ENCODE data around the gene LRRIQ1. TPM values are rescaled to one million over a fixed set of nuclear protein-coding genes. Genes with fewer than 3 reads are reported as not detected.

The LRRIQ1 gene
- total and polyA plus RNA-seq, 2 of the 4 experiments (the other 2 are of a cell fraction): under 0.01 to 0.05 TPM

- Histone ChIP-seq H3K4me1 (ENCODE audit: control insufficient read depth, insufficient read depth, low read length) (no peaks in the 10 kb centered on the region), H4K20me1 (ENCODE audit: insufficient read depth, low read length) (no peaks in the 10 kb centered on the region), H4K8ac (ENCODE audit: low read depth in 2 of 2, low read length in 2 of 2) (no peak overlapping the region), H3K23ac (ENCODE audit: low read depth, low read length) (no peak overlapping the region), H4K5ac (ENCODE audit: low read depth, low read length) (no peak overlapping the region), H3K18ac (ENCODE audit: low read depth, low read length) (no peak overlapping the region), H3K36me3 (ENCODE audit: control insufficient read depth, insufficient read depth, low read length) (no peaks in the 10 kb centered on the region), H3K4ac (ENCODE audit: low read depth, low read length) (no peak overlapping the region), H3K9me3 (ENCODE audit: control insufficient read depth, insufficient read depth, low read length) (no peaks in the 10 kb centered on the region), H3K9me1 (ENCODE audit: insufficient read depth, low read length) (no peaks in the 10 kb centered on the region), H2BK20ac (ENCODE audit: low read depth, low read length) (no peak overlapping the region), H3K27me3 (ENCODE audit: control insufficient read depth, insufficient read depth, low read length) (no peaks in the 10 kb centered on the region), H3K9ac (ENCODE audit: low read depth, low read length) (no peak overlapping the region), H2BK5ac (ENCODE audit: low read depth, low read length, poor library complexity, severe bottlenecking) (no peak overlapping the region), H2BK120ac (ENCODE audit: low read depth, low read length) (no peak overlapping the region), H4K91ac (ENCODE audit: insufficient read depth, low read depth, low read length) (no peak overlapping the region), H3K79me1 (ENCODE audit: low read depth in 1 of 2, low read length in 2 of 2) (no peaks in the 10 kb centered on the region), H3K4me2 (ENCODE audit: low read depth, low read length) (no peak overlapping the region), H3K4me3 (ENCODE audit: insufficient read depth, low read depth, low read length) (no peak overlapping the region), H3K14ac (replicated peaks; ENCODE audit: low read depth, low read length) (no peak overlapping the region), H2BK15ac (ENCODE audit: low read depth, low read length) (no peak overlapping the region), H2AK9ac (replicated peaks; ENCODE audit: low read depth, low read length, poor library complexity) (no peak overlapping the region), H2AK5ac (ENCODE audit: low read depth, low read length) (no peak overlapping the region), H3K56ac (ENCODE audit: extremely low read depth, insufficient read depth, low read length) (no peak overlapping the region), H3K27ac (ENCODE audit: insufficient read depth, low read length) (no peak overlapping the region), H2AFZ (replicated peaks; ENCODE audit: low read length, poor library complexity) (no peak overlapping the region)
- no peak for TF ChIP-seq NFE2L2 (IDR thresholded peaks at IDR 0.05; ENCODE audit: low read depth, low read length)
- TF ChIP-seq, protein P1, sequence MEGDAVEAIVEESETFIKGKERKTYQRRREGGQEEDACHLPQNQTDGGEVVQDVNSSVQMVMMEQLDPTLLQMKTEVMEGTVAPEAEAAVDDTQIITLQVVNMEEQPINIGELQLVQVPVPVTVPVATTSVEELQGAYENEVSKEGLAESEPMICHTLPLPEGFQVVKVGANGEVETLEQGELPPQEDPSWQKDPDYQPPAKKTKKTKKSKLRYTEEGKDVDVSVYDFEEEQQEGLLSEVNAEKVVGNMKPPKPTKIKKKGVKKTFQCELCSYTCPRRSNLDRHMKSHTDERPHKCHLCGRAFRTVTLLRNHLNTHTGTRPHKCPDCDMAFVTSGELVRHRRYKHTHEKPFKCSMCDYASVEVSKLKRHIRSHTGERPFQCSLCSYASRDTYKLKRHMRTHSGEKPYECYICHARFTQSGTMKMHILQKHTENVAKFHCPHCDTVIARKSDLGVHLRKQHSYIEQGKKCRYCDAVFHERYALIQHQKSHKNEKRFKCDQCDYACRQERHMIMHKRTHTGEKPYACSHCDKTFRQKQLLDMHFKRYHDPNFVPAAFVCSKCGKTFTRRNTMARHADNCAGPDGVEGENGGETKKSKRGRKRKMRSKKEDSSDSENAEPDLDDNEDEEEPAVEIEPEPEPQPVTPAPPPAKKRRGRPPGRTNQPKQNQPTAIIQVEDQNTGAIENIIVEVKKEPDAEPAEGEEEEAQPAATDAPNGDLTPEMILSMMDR (conservative IDR thresholded peaks at IDR 0.05; ENCODE audit: low read depth, low read length): no peak
- ChIA-PET CTCF (no interaction called here), POLR2A (ENCODE audit: unreplicated experiment) (no interaction called here)
- ATAC-seq (ENCODE audit: low read depth) (no peak), DNase-seq (no peak)
- intact Hi-C loops (cut with micrococcal nuclease): no loop called here
- no TSS peak for BruUV-seq (replicated peaks)
- in situ Hi-C loops (cut with MboI; ENCODE audit: low sequenced_read_pairs): no loop called here
- dilution Hi-C loops (cut with HindIII; ENCODE audit: low sequenced_read_pairs, unreplicated experiment): no loop called here
- no CpG with 5 or more reads among the region's 1 CpG for WGBS, 2 experiments (ENCODE audit: extremely low coverage in 2 of 2, insufficient read length in 1 of 2)
These were observed 111.2 kb downstream of the LRRIQ1 start for GRCh38 chr12:85147331-85147730.
